ENCODE results near the gene GPD1L.

GPD1L gene

GRCh38 chr3:32140943-32141342, 34.5 kb downstream of the GPD1L start:
- no peak for DNase-seq

DNA sequence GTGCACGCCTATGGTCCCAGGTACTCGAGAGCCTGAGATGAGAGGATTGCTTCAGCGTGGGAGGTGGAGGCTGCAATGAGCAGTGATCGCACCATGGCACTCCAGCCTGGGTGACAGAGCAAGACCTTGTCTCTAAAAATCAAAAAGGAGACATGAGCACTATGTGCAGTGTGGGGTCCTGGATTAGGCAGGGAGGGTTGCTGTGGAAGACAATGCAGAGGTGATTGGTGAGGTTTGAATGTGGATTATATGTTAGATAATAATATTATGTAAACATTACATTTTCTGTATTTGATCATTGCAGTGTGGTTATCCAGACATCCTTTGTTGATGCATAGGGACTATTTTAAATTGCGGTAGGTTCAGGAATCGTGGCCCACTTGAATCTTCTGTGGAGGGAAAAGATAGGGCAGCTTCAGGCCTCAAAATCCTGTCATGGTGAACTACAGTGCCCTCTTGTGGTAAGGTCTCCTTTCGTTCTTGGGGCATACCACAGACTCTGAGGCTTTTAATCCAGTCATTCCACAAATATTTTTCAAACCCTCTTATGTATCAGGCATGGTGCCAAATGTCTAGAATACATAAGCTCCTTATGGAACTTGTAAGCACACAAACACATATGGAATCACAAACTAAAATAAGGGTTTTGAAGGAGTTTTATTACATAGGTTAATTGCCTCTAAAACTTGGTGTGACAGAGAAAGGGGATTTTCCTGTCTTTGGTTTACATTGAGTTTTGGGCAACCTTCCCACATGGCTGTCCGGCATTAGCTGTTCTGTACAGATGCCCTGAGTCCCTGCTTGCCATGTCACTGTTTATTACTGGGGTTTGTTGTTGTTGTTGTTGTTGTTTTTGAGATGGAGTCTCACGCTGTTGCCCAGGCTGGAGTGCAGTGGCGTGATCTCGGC, 37.7 kb downstream of the GPD1L start:
- no peak for DNase-seq

DNA sequence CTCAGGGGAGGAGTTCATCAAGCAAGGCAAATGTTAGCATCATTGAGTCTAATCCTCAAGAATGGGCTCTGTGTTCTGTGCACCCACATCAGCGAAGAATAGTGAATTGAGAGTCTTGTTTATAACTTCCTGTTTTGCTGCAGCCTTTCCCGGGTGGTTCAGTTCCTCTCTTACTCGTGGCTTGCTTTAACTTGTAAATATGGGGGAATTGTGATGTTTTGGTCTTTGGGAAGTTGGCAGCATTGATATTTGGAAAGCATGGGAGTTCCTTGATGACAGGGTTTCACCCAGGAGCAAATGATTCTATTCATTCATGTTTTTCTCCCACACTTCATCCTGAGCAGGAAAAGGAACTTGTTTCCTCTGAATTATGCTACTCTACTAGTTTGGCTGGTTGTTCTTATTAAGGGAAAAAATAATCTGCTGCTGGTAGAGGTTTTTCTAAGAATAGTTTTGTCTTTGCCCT, 40.4 kb downstream of the GPD1L start:
- no peak for DNase-seq

DNA sequence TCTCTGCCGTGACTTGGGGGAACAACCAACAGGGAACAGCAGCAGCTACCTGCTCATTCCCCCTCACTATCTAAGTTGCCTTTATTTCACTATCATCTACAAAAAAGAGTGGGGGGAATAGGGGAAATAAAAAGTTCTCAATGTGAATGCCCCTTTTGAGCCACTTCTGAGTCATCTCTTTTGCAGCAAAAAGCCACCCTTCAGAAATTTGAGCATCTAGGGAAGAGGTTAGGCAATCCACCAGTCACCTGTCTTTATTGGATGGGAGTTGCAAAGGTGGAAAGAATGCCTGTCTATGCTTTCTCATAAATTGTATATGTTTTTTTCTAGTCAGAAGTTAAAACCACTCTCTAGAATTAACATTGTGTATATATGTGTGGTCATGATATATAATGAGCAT, 41.1 kb downstream of the GPD1L start:
- no peak for DNase-seq

DNA sequence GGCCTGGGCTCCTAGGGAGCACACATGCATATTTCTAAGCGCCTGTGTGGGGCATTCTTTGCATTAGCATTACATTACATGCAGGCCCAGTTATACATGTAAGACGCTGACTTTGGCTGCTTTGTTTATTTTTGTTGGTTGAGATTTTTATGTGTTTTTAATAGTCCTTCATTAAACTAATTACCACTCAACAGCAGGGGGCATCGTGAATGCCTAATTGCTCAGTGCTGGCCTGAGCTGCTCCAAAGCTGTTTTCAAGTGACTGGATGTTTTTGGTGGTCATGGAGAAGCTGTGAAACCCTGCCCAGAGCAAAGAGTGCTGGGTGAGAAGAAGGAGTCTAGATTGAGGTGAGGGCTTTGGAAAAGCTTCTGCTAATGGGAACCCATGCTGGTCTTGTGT, 41.5 kb downstream of the GPD1L start:
- no peak for DNase-seq

GRCh38 chr3:32148351-32148750, 41.9 kb downstream of the GPD1L start:
- DNase-seq = no peak

DNA sequence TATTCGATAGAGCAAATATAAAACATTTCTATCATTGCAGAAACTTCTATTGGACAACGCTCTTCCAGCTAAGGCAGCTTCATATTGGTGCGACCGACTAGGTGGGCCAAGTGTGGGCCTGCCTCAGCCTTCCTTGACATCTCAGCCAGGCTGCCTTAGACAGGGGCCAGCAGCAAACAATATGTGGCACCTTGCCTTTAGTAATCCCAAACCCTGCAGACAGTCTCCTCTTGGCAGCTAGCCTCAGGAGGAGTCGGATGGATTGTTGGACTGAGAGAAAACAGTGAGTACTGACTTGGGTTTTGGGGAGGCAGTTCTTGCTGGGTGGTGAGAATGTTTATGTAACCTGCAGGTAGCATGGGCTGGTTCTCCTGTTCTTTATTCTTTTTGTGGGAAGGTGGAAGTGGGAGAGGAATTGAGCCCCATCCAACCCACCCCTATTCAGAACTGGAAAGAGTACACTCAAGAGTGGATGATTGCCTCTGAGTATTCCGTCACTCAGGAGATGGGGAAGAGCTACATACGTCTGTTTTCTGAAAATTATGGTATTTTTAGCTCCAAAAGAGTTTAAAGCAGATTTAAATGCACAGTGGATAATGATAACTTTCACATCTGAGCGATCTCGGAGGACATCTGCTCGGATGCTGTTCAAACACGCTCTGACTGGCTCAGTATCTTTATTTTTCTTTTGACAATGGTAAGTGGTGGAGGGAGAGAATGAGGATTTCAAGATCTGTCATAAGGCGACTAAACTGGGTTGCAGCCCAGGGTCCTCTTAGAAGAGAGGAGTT, 47.2 kb downstream of the GPD1L start:
- no peak for DNase-seq

DNA sequence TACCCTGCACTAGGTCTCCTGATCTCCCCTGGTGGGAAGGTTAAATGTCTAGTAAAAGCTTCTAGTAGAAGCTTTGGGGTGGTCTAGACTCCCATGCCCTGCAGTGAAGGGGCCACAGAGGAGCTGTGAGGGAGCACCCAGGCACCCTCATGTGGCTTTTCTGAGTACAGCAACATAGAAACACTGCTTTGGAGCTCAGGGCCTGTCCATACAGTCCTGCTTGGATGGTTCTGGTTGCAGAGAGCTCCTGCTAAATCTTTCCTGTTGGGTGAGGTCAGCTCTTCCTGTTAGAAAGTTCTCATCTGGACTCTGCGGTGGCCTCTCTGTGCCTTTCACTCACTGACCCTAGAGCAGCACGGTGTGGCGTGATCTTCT, 47.8 kb downstream of the GPD1L start:
- no peak for DNase-seq

DNA sequence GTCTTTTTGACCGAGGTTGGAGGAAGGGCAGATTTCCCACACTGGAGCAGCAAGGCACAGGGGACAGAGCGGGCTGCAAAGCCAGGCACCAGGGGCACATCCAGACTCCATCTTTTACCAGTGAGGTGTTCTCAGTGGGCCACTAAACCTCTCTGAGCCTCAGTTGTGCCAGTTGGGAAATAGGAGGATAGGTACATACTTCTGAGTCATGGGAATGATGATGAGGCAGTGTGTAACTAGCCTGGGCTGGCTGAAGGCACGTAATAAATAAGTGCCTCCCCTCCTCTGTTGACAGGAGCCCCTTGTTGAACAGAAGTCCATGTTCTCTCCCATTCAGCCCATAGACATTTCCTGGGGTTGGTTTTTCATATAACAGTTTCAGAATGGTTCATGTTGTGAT, 48.7 kb downstream of the GPD1L start:
- DNase-seq = no peak

DNA sequence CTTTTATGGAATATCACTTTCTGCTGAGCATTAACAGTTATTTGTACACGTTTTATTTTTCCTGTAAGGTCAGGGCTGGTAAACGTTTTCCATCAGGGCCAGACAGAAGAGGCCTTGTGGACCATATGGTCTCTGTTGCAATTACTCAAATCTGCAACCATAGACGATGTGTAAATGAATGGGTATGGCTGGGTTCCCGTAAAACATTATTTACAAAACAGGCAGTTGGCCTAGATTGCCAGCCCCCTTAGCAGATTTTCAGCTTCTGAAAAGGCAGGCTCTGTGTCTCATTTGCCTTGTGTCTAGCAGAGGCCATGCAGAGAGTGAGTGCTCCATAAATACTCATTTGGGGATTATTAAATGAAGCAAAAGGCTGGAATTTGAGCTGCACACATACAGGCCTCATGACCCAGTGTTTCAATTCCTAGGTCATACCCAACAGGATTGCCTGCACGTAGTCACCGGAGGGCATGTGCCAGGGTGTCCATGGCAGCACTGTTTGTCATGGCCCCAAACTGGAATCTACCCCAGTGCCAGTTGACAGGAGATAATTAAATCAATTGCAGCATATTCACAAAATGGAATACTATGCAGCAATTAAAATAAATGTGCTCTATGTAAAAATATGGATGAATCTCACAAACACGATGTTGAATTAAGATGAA, 51.3 kb downstream of the GPD1L start:
- DNase-seq = no peak

- no peak for DNase-seq
Observed at GRCh38 chr3:32160706-32161214, 54.3 kb downstream of the GPD1L start.

DNA sequence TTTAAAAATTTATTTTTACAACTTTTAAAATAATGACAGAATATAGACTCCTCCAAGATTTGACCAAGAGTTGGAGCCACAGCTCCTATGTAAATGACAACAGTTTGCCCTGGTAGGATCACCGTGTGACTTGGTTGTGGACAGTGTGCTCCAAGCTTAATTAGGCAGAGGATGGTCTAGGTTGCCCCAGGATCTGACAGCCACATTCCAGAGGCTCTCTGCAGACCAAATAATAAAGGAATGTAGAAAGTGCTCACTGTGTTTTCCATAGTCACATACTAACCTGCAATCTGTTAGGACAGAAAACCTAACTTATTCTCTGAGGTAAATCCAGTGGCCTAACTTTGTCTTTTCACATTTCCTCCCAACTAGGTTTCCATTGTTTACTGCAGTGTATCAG, 59.0 kb downstream of the GPD1L start:
- no peak for DNase-seq

DNA sequence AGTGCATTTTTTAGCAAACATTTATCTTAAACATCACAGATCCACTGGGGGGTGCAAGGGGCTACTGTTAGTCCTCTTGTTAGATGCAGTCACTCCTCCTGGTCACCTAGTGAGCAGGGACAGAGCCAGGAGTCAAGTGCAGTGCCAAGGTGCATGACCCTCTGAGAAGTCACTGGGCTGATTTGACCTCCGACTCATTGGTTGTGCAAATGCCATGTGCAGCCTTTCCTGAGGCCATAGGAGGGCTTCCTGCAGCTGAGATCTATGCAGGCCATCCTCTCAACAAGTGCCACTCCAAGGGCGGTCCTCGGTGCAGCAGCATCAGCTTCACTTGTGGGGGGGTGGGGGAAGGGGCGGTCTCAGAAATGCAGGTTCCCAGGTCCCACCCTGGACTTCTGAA, 60.2 kb downstream of the GPD1L start:
- no peak for DNase-seq

DNA sequence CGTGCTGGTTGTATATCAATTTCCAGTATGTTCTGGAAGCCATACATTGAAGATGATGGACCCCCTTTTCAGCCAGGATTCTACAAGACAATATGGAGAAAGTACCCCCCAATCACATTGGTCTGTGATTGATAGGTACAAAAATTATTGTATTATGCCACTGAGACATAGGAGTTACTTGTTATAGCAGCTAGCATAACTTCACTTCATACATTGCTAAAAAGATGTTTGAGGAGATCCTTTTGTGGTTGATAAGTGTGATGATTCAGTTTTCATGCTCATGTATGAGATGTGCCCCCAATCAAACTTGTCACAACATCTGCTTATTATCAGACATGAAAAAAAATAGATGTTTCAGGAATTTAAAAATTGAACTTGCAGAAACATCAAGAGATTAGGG, 66.0 kb downstream of the GPD1L start:
- no peak for DNase-seq

- DNase-seq = peak; percentile 39
Observed at GRCh38 chr3:32175607-32176197, 69.3 kb downstream of the GPD1L start.

- DNase-seq = peak; percentile 53
Observed at GRCh38 chr3:32176989-32177701, 70.7 kb downstream of the GPD1L start.

GRCh38 chr3:32177702-32178198, 71.3 kb downstream of the GPD1L start:
- DNase-seq = peak; percentile 38

- DNase-seq = no peak
Observed at GRCh38 chr3:32180141-32180784, 73.8 kb downstream of the GPD1L start.

GRCh38 chr3:32181365-32181764, 74.9 kb downstream of the GPD1L start:
- DNase-seq = no peak

DNA sequence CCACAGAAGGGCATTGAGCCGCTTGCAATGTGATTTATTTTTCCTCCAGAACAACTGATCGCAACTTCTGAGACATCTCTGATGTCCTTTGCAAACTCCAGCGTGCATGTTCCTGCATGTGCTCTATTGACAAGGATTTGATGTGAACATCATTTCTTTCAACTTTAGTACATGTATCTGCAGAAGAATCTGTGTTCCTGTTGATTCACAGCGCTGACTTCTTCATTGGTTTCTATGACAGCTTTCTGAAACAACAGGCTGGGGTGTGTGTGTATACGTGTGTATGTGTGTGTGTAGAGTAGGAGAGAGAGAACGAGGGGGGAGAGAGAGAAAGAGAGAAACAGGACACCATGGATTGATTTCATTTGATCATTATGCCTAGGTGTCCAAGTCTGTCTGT, 75.4 kb downstream of the GPD1L start:
- DNase-seq = no peak

DNA sequence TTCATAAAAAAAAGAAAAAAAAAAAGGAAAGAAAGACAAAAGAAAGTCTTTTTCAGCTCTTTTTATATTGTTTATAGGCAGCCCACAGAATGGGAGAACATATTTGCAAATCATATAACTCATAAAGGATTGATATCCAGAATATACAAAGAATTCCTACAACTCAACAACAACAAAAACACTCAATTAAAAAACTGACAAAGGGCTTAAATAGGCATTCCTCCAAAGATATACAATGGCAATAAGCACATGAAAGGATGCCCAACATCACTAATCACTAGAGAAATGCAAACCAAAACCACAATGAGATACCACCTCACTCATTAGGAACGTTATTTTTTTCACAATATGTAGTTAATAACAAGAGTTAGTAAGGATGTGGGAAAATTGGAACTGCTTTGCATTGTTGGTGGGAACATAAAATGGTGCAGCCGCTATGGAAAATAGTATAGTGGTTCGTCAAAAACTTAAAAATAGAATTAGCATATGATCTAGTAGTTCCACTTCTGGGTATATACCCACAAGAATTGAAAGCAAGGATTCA, 77.8 kb downstream of the GPD1L start:
- no peak for DNase-seq
